Ishikawa (cell line): ENCODE results near the gene TMPRSS4.

Source experiments
- CEBPB ChIP-seq: IDR thresholded peaks from 2 replicates; pipeline ENCODE4 v1.6.1; 2012
- CREB1 ChIP-seq: IDR thresholded peaks from 2 replicates; pipeline ENCODE4 v1.6.1; 2012; ENCODE audit warnings: low read depth
- EGR1 ChIP-seq: IDR thresholded peaks from 2 replicates; pipeline ENCODE4 v1.6.1; 2012
- EP300 ChIP-seq: IDR thresholded peaks from 2 replicates; pipeline ENCODE4 v1.6.1; 2012; ENCODE audit warnings: borderline replicate concordance
- FOXM1 ChIP-seq: IDR thresholded peaks from 2 replicates; pipeline ENCODE4 v1.6.1; 2012; ENCODE audit warnings: low read depth, borderline replicate concordance
- MAX ChIP-seq: IDR thresholded peaks from 2 replicates; pipeline ENCODE4 v1.6.1; 2012
- NFIC ChIP-seq: IDR thresholded peaks from 2 replicates; pipeline ENCODE4 v1.6.1; 2012
- RAD21 ChIP-seq: IDR thresholded peaks from 2 replicates; pipeline ENCODE4 v1.6.1; 2012; ENCODE audit warnings: low read depth
- REST ChIP-seq: IDR thresholded peaks from 2 replicates; pipeline ENCODE4 v1.6.1; 2012; ENCODE audit warnings: low read depth, mild to moderate bottlenecking
- TAF1 ChIP-seq: IDR thresholded peaks from 2 replicates; pipeline ENCODE4 v1.6.1; 2012; ENCODE audit warnings: low read depth, mild to moderate bottlenecking
- TCF12 ChIP-seq: IDR thresholded peaks from 2 replicates; pipeline ENCODE4 v1.6.1; 2012; ENCODE audit warnings: low read depth
- TEAD4 ChIP-seq: IDR thresholded peaks from 2 replicates; pipeline ENCODE4 v1.6.1; 2012
- USF1 ChIP-seq: IDR thresholded peaks from 2 replicates; pipeline ENCODE4 v1.6.1; 2012
- YY1 ChIP-seq: IDR thresholded peaks from 2 replicates; pipeline ENCODE4 v1.6.1; 2012; ENCODE audit warnings: low read depth
- ZBTB7A ChIP-seq: IDR thresholded peaks from 2 replicates; pipeline ENCODE4 v1.6.1; 2012; ENCODE audit warnings: low read depth

Gene TMPRSS4

GRCh38 chr11:118115048-118115447, 38.2 kb downstream of the TMPRSS4 start:
- TF ChIP-seq CEBPB (no peak), ZBTB7A (no peak), FOXM1 (no peak), EGR1 (no peak), TEAD4 (no peak), USF1 (no peak), RAD21 (no peak), YY1 (no peak), TCF12 (no peak), REST (no peak), MAX (no peak), TAF1 (no peak), EP300 (no peak), NFIC (no peak), CREB1 (no peak)

- TF ChIP-seq USF1 (no peak), NFIC (no peak), TAF1 (no peak), EP300 (no peak), TCF12 (no peak), YY1 (no peak), CREB1 (no peak), CEBPB (no peak), RAD21 (no peak), REST (no peak), ZBTB7A (no peak), MAX (no peak), EGR1 (no peak), TEAD4 (no peak)
Observed at GRCh38 chr11:118117790-118118601, 41.1 kb downstream of the TMPRSS4 start.

- TF ChIP-seq ZBTB7A, result no peak
- TF ChIP-seq TEAD4, result no peak
- no peak for TF ChIP-seq TCF12
- no peak for TF ChIP-seq USF1
- no peak for TF ChIP-seq FOXM1
- TF ChIP-seq YY1, result no peak
- no peak for TF ChIP-seq NFIC
- no peak for TF ChIP-seq MAX
- TF ChIP-seq REST, result no peak
- TF ChIP-seq EGR1, result no peak
- TF ChIP-seq RAD21, result no peak
- TF ChIP-seq EP300, result no peak
- TF ChIP-seq CEBPB, result no peak
- TF ChIP-seq TAF1, result no peak
- no peak for TF ChIP-seq CREB1
Observed at GRCh38 chr11:118120793-118121192, 43.9 kb downstream of the TMPRSS4 start.
